HG02588 (cell line): ENCODE measurements around the gene MRAS.

ENCODE experiments used
- ATAC-seq: cut with Tn5 transposase; IDR thresholded peaks from one replicate; pipeline ENCODE4 v1.9.1; 2021; ENCODE audit warnings: mild to moderate bottlenecking, moderate library complexity; ENCODE audit not compliant: unreplicated experiment

The MRAS gene

DNA sequence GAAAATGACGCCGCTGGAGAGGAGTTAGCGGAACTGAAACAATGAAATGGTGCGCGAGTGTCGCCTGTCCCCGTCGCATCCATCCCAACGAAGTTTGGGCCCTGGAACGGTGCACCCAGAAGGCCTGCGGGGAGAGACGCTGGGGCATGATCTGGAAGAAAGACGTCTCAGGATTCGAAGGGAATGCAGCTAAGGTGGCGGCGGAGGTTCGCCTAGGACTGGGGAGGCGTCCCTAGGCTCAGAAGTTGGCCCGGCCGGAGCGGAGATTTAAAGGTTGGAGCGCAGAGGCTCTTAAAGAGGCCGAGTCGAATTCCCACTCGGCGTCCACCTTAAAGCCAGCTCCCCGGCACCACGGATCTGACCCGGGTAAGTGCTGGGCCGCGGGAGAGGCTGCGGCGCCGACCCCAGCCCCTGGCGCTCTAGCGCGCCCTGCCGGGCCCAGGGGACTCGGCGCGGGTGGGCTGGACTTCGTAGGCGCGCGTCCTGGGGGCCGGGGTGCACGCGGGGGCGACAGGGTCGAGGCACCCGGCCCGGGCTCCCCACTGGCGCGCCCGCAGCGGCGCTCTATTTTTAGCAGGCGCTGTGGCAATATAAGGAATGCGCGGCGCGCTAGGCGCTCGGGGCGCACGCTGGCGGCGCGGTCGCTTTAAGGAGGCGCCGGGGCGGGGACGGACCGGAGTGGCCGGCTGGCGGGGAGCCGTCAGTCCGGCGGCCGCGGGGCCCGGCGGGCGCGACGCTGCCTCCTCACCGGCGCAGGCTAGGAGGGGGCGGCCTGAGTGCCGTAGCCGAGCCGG, at the start of gene MRAS:
Gene MRAS, plus strand, starts transcription at position 620 of the 794 bp plus-strand sequence. CDS start 24,305 bp downstream, outside the sequence.
- ATAC-seq: no peak

DNA sequence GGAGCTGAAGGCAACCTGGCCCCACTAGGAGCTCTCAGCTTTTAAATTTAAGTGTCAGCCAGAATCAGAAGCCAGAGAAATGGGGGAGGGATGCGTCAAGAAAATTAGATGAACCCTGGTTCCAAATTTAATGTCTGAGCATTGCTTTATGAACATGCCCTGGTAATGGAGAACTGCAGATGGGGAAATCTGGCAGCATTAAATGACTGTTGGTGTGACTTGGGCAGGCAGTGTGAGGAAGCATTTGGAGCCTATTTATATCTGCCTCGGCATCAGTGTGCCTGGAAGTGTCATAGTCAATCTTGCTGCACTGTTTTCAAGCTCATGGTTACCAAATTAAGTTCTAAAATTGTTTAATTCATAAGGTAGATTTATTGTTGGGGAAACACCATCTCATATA, 47.7 kb upstream of the MRAS start:
- ATAC-seq: no peak

DNA sequence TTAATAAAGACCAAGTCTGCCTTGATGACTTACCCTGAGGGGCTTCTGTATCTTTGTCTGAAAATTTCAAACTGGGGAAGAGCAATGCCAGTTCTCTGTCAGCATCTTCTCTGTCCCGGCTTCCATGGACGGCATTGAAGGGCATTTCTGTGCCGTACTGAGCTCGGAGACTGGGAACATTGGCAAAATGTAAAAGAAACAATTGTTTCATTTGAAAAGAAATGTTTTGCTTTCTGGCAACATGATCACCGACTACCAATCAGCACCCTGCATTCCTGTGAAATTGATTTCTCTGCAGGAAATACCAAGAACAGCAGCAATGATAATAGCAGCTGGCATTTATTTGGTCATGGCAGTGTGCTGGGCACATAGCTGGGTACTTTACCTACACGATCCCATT, 44.9 kb upstream of the MRAS start:
- ATAC-seq: no peak

DNA sequence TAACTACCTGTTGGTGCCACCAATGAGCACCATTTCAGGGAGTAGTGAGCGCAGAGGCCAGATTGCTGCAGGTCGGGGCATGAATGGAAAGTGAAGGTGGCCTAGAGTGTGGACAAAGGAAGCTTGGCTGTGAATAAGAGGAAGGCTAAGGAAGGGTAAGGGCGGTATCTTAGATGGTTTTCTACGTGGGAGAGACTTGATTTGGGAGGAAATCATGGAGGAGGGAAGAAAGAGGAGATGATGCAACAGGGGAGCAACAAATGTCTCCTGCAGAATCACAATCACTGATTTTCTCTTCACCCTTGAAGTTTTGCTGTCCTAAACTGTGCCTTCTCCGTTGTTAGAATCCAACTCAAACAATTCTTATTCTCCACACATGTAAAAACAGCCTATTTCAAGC, 40.5 kb upstream of the MRAS start:
- no peak for ATAC-seq

DNA sequence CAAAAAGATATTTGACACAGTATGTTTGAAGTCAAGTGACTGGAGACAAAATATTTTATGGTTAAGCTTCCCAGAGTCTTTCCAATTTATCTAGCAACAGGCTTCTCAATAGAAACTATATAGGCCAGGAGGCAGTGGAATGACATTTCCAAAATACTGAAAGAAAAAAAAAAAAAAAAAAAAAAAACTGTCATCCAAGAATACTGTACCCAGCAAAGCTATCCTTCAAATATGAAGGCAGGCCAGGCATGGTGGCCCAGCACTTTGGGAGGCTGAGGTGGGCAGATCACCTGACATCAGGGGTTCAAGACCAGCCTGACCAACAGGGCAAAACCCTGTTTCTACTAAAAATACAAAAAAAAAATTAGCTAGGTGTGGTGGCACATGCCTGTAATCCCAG, 39.6 kb upstream of the MRAS start:
- no peak for ATAC-seq

DNA sequence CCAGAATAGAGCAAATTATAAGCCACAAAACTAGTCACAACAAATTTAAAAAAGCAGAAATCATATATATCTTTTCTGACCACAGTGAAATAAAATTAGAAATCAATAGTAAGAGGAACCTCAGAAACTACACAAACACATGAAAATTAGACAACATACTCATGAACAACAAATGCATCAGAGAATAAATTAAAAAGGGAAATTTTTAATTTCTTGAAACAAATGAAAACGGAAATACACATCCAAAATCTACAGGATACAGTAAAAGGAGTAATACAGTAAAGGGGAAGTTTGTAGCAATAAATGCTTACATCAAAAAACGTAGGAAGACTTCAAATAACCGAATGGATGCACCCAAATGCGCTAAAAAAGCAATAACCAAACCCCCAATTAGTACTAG, 37.9 kb upstream of the MRAS start:
- ATAC-seq: no peak

DNA sequence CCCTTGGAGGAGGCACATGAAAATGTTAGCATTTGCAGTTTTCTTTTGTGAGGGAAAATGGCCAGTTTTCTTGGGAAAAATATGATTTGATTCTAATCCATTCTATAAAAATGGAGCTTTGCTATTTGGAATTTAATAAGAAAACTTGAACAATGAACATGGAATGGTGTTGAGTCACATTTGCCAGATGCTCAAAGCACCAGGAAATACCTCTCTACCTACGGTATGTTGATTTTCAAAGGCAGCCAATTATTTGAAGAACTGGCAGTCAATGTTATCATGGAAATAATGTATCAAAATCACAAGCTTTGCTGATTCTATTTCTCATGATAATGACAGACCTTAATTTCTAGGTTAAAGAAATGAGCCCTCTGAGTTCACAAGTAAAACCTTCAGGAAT, 33.6 kb upstream of the MRAS start:
- no peak for ATAC-seq

DNA sequence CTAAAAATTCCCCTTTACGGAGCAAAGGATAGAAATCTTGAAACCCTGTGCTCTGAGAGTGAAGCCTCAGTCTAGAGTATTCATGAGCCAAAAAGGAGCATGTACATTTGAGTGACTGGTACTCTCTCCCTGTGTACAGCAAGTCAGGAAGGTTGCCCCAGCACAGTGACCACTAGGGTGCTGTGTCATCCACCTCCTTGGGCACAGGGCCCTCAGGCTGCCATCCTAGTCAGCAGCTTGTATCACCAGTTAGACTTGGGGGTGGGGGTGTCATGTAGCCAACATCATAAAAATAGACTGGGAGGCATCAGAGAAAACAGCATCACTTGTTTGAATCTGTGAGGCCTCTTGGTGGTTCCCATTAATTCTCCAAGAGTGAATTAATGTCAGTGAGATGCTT, 30.7 kb upstream of the MRAS start:
- ATAC-seq: no peak

DNA sequence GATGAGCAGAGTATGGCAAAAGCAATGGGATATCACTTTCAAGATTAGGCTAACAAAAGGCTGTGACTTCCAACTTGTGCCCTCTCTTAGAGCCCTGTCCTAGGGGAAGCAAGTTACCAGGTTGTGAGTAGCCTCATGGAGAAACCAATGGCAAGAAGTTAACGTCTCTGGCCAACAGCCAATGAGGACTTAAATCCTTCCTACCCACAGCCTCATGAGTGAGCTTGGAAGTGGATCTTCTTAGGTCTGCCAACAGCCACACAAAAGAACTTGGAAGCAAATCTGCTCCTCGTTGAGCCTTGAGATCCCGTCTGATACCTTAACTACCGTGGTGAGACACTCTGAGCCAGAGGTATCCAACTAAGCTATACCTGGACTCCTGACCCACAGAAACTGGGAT, 24.4 kb upstream of the MRAS start:
- no peak for ATAC-seq

DNA sequence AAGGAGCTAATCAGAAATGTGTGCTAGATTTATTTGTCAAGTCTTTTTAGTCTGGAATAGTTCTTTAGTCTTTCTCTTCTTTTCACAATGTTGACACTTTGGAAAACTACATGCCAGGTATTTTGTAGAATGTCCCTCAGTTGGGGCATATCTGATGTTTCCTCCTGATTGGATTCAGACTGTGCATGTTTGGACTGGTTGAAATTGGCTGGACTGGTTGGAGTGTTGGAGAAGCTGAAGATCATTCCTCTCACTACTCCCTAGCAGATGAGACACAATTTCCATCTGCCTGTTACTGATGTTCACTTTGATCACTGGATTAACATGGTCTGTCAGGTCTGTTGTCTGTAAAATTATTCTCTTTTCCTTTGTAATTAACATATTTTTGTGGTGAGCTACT, 22.4 kb upstream of the MRAS start:
- ATAC-seq: no peak

DNA sequence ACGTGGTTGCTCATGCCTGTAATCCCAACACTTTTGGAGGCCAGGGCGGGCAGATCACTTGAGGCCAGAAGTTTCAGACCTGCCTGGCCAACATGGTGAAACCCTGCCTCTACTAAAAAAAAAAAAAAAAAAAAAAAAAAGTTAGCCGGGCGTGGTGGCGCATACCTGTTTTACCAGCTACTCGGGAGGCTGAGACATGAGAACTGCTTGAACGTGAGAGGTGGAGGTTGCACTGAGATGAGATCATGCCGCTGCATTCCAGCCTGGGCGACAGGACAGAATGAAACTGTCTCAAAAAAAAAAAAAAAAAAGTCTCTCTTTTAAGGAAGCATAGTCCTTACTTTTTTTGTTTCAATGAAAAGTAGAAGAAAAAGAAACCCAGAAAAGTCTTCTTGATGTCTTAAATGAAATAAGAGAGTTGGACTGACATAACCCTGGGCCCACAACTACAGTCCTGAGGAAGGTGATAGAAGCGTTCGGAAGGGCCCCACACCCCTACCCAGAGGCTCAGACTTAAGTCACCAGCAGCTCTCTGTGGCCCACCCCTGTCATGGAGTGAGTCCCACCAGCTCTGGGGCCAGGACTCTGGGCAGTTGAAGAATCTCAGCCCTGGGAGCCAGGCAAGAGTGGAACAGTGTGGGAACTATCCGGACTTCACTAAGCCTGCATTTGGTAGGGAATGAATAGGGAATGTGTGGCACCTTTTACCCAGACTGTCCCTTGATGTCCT, 21.3 kb upstream of the MRAS start:
- no peak for ATAC-seq

DNA sequence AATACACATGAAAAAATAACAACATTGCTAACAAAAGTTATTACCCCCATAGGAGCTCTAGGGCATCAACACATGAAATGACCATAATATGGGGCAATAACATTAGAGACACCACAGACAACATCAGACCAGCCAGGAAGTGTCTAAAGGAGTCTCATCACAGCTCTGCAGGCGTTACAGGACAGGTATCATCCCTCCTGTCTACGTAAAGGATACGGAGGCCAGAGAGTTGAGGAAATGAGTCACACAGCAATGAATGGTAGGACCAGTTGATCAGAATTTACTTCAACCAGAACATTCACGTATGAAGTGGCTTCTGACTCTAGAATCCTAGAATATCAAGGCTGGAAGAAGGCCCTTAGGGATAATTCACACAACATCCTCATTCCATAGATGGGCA, 20.5 kb upstream of the MRAS start:
- no peak for ATAC-seq

DNA sequence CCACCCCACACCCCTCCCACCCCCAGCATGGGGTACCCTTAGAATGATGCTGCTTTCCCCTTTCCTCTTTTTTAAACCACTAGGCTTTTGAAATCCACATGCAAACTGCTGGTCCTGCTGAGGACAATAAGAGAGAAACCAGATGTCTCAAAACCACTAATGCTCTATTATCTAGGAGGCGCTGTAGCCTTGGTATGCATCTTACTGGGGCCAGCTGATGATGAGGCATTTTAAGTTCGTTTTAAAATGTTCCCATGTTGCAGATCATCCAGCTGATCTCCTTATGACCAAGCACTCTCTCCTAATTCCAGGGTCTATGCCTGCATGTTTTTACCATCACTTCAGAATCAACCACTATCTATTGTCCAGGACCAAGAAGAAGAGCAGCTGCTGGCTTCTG, 20.0 kb upstream of the MRAS start:
- ATAC-seq: no peak

DNA sequence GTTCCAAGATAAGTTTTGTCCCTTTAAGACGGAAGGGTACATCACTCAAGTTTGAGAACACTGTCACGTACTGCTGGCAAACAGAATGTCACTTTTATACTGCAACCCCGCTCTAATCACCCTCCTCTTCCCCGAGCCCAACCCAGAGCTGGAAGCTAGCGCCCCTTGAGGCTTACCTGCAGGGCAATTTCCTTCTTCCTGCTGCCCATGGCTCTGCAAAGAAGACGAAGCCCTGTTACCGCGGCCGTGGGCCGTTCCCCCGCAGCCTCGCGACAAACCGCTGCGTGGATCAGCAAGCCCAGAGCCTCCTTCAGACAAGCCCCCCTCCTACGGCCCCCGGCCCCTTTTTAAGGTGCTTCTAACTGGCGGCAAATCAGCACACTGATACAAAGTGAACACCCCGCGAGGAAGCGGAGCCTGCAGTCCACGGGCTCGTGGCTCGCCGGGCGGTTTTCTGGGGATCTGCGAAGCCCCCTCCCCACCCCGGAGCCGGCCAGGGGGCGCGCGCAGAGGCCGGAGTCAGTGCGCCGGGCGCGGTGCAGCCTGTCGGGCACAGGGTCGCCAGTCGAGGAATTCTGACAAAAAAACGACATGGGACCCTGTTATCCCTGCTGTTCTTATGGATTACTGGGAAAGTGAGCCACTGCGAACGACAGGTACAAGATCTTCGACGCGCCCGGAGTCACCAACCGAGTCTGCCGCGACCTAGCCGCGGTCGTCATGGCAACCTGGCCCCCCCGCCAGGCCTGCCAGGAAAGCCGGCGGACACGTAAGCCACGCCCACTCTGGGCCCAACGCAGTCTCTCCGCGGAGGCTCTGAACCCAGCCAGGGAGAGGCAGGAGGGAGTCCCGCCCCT, 19.0 kb upstream of the MRAS start, which contains the start of gene NME9:
Gene NME9, minus strand, starts transcription at position 725 of the 857 bp plus-strand sequence. Its CDS starts 516 bp downstream, at position 209.
- ATAC-seq: peak; percentile 67

DNA sequence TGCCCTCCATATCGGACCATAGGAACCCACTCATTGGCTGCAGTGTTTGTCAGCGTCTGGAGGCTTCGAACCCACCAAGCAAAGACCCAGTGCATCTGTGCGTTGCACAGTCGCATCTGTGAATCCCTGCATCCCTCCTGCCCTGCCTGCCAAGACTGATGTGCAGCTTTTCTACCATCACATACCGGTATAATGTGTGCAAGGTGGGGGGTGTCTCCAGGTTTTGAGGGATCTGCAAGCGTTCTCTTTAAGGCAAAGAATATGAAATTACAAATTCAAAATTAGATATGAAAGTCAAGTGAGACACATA, 18.4 kb upstream of the MRAS start:
- ATAC-seq: no peak

DNA sequence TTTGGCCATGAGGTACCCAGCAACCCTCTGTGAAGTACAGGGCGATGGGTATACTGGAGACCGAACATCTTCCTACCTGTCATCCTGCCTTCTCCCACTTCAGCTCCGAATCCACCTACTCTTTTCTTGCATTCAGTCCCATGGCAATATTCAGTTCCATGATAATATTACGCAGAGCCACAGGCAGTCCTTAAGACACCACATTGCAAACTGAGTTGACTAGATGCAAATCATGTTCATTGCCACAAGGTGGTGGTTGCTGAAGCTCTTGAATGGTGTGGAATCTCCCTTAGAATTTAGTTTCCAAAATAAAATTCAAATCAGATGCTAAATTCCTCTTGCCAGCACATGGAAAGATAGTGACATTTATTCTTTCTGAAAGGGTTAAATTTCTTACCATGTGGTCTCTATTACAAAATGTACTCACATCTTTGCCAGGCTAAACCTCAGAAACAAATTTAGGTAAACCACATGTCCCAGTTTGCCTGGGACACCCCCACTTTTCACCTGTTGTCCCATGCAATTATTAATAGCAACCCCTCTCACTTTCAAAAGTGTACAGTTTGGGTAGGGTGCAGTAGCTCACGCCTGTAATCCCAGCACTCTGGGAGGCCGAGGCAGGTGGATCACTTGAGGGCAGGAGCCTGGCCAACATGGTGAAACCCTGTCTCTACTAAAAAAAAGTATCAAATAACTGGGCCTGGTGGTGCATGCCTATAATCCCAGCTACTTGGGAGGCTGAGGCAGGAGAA, 17.1 kb upstream of the MRAS start:
- ATAC-seq: no peak

DNA sequence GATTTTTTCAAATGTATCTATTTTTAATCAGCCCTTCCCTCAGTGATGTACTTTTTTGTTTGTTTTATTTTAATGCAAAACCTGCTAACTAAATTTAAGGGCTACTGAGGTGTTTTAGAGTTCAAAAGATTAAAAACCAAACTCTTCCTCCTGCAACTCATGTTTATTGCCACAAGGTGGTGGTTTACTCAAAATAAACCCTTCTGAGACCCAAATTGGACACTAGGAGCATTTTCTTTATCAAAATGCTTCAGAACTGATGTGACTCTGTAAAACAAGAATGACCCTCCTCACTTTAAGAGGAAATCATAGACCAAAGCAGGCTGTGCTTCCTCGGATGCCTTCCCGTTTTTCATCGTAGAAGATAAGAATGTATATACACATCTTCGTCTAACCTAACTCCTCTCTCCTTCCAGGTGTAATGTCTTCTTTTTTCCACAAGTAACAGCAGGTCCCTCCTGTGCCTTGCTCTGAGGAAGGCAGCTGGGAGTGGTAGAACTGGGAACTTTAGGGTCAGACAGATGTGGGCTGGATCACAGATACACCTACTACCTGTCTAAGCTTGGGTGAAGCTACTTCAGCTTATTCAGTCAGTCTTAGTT, 15.8 kb upstream of the MRAS start:
- ATAC-seq: no peak

DNA sequence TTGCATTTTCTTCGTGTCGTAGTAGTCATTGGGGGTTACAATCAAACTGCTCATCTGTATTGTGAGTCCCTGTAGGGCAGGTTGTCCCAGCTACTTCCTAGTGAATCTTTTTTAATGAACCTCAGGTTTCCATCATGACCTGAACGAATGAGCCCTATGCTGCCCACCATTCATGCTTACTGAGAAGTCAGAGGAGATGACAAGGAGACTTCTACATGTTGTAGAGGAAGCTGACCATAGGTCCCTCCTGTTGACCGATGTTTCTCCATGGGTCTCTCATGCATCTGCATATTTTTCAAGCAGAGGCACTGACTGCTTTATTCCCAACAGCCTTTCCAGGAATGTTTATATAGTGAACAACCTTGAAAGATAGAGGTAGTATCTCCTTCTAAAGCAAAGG, 13.8 kb upstream of the MRAS start:
- ATAC-seq: no peak

DNA sequence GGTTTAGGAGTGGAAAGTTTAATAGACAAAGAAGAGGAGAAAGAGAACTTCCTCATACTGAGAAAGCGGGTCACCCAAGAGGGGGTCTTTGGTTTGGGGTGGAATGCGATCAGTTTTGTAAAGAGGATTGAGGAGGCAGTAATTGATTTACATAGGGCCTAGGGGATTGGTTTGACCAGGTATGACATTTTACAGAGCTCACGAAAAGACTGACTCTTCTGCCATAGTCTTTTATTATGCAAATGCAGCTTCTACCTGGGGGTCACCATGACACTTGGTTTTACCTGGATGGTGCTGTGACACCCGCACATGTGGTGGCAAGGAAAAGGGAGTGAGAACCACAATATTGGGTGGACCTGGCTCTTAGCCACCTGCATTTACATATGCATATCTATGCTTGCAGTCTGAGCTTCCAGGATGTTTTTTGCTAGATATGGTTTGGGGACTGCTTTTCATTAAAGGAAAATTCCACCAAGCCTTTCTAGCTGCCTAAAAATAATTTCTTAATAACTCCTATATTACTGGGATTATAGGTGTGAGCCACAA, 11.9 kb upstream of the MRAS start:
- no peak for ATAC-seq

DNA sequence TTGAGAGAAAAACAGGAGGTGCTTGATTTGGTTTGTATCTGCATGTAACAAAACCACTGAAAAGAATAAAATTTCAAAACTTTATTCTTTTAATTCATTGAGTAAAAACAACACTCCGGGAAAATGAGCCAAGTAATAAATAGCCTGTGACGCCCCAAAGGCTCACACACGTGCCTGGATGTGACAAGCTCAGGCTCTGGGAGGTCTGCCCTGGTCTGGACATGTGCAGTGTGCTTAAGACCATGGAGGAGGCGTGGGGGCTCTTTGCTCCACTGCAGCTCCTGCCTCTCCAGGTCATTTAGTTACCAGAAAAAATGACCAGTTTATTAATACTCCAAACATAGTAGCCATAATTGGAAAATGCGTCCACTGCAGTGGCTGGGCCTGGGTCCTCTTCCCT, 10.1 kb upstream of the MRAS start:
- ATAC-seq: no peak
